ENCODE results near the gene BCL7A.

BCL7A gene

DNA sequence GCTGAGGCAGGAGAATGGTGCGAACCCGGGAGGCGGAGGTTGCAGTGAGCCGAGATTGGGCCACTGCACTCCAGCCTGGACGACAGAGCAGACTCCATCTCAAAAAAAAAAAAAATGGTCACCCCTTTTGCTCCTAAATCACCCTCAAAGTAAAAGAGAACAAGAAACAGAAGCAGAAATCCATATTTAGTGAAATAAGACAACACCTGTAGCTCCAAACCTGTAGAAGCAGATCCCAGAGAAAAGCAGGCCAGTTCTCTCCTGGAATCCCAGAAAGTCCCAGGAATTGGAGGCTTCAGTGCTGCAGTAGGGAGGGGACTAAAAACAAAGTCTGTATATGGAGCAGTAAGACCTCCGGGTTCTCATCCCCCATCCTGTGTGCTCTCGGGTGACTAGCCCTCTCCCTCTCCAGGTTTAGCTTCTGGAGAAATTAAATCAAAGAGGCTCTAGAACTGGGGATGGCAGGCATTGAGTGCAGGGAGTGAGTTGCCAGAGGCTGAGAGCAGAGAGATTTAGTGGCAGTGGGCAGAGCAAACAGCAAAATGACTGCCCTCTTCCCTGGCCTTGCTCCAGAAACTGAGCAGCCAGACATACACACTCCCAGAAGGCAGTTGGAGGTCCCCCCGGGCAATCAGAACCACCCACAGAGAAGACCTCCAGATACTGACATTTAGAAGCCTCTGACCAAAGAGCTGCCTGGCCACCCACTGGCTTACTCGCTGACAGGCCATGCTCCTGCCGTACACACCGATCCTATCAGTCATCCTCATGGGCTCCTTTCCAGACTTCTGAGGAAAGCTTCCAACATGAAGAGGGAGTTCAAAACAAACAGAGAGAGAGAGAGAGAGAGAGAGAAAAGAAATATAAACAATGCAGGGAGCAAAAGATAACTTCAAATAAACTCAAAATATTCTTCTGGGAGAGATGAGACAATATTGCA lies 50.6 kb downstream of the BCL7A start:
- Histone ChIP-seq H3K4me3 (ENCODE audit: low read depth, low read length) (no peak overlapping the region; the same call in 1 of the 2 replicates), H3K4me1 (ENCODE audit: control insufficient read depth, insufficient read depth, low read length) (peaks cover 8% of the 10 kb centered on the region; the same call in 1 of the 2 replicates), H3K27ac (ENCODE audit: low read depth, low read length) (no peak overlapping the region; the same call in 1 of the 2 replicates), H3K9me3 (ENCODE audit: control insufficient read depth, insufficient read depth, low read depth, low read length) (no peaks in the 10 kb centered on the region), H3K27me3 (ENCODE audit: control insufficient read depth, insufficient read depth, low read length) (no peaks in the 10 kb centered on the region), H3K9ac (ENCODE audit: low read length) (no peak overlapping the region), H3K36me3 (ENCODE audit: control insufficient read depth, insufficient read depth, low read length) (peaks cover 12% of the 10 kb centered on the region)

DNA sequence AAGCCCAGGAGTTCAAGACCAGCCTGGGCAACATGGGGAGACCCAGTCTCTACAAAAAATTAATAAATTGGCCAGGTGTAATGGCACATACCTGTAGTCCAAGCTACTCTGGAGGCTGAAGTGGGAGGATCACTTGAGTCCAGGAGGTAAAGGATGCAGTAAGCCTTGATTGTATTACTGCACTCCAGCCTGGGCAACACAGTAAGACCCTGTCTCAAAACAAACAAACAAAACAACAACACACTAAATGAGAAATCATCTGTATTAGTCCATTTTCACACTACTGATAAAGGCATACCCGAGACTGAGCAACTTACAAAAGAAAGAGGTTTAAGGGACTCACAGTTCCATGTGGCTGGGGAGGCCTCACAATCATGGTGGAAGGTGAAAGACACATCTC lies 52.1 kb downstream of the BCL7A start:
- Histone ChIP-seq H3K27me3 (ENCODE audit: control insufficient read depth, insufficient read depth, low read length) (no peaks in the 10 kb centered on the region), H3K27ac (ENCODE audit: low read depth, low read length) (no peak overlapping the region), H3K4me3 (ENCODE audit: low read depth, low read length) (no peak overlapping the region), H3K9ac (ENCODE audit: low read length) (no peak overlapping the region), H3K4me1 (ENCODE audit: control insufficient read depth, insufficient read depth, low read length) (peaks cover 8% of the 10 kb centered on the region; the same call in 1 of the 2 replicates), H3K36me3 (ENCODE audit: control insufficient read depth, insufficient read depth, low read length) (peaks cover 3% of the 10 kb centered on the region; the same call in 1 of the 2 replicates), H3K9me3 (ENCODE audit: control insufficient read depth, insufficient read depth, low read depth, low read length) (no peaks in the 10 kb centered on the region)

DNA sequence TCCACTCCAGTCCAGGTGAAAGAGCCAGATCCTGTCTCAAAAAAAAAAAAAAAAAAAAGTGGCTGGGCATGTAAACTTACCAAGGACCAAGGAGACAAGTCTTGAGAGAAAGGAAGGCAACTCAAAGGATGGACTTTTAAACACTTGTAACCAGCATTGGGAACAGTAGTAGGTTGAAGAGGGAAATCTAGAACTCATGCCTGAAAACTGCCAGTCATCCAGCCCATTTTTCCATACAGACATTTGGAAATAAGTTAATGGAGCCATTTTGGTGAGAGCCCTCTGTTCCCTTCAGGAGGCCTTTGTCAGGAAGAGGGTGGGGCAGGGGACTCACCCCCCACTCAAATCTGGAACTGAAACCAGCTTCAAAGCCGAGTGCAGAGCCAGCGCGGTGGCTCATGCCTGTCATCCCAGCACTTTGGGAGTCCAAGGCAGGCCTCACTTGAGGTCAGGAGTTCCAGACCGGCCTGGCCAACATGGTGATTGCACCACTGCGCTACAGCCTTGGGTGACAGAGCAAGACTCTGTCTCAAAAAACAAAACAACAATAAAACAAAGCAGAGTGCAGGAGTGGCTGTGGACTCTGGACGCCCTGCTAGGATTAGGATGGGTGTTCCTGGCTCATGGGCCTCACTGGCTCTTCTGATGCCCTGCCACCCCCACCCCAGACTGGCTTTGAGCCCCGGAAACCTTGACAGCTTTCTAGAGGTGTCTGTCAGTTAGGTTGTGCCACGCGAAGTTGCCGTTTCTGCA lies 55.2 kb downstream of the BCL7A start:
- no peaks in the 10 kb centered on the region for H3K36me3 ChIP-seq (ENCODE audit: control insufficient read depth, insufficient read depth, low read length)
- no peaks in the 10 kb centered on the region for H3K9me3 ChIP-seq (ENCODE audit: control insufficient read depth, insufficient read depth, low read depth, low read length)
- peaks cover 33% of the 10 kb centered on the region for H3K4me1 ChIP-seq (ENCODE audit: control insufficient read depth, insufficient read depth, low read length)
- H3K4me3 ChIP-seq (ENCODE audit: low read depth, low read length) = no peak overlapping the region
- peaks cover 14% of the 10 kb centered on the region for H3K27me3 ChIP-seq (ENCODE audit: control insufficient read depth, insufficient read depth, low read length)
- H3K9ac ChIP-seq (ENCODE audit: low read length) = no peak overlapping the region
- no peak overlapping the region for H3K27ac ChIP-seq (ENCODE audit: low read depth, low read length)

DNA sequence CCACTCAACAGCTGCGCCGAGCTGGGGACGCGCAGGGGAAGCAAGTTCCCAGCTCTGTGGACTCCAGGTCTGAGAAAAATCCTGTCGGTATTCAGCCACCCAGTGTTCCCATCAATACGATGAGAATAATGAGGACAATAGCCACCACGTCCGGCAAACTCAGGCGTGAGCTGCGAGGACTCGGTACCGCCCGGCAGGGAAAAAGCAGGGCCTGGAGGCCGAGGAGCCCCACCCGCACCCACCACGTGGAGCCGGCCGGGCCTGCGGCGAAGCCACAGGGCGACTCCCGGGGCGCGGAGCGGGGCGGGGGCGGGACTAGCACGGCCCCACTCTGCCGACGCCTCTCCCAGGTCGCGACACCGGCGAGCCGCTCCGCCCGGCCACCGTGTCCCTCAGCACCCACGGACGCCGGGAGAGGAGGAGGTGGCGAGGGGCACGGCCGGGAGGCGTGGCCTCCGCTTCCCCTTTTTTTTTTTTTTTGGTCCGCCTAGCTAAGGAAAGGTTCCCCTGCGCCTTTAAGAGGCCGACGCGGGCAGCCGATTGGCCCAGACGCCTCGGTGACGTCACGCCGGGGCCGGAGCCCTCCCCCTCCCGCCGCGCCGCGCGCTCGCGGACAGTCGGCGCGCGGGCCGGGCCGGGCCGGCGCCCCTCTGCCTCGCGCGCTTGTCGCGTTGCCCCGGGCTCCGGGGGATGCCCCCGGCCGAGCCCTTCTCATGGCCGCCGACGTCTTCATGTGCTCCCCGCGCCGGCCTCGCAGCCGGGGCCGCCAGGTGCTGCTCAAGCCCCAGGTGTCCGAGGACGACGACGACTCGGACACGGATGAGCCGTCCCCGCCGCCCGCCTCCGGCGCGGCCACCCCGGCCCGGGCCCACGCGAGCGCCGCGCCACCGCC lies 56.7 kb downstream of the BCL7A start, which contains the start of gene MLXIP:
MLXIP (plus strand) TSS at position 616 of the 892 bp plus-strand sequence; CDS start at position 714, 98 bp downstream.
- Histone ChIP-seq H3K4me1 (ENCODE audit: control insufficient read depth, insufficient read depth, low read length) (peaks cover 32% of the 10 kb centered on the region), H3K4me3 (ENCODE audit: low read depth, low read length) (peak within 1 kb of the TSS; percentile 63), H3K9ac (ENCODE audit: low read length) (peak within 1 kb of the TSS; percentile 73), H3K27me3 (ENCODE audit: control insufficient read depth, insufficient read depth, low read length) (peaks cover 14% of the 10 kb centered on the region), H3K36me3 (ENCODE audit: control insufficient read depth, insufficient read depth, low read length) (no peaks in the 10 kb centered on the region), H3K27ac (ENCODE audit: low read depth, low read length) (peak within 1 kb of the TSS; percentile 58; the same call in 1 of the 2 replicates), H3K9me3 (ENCODE audit: control insufficient read depth, insufficient read depth, low read depth, low read length) (no peaks in the 10 kb centered on the region)

DNA sequence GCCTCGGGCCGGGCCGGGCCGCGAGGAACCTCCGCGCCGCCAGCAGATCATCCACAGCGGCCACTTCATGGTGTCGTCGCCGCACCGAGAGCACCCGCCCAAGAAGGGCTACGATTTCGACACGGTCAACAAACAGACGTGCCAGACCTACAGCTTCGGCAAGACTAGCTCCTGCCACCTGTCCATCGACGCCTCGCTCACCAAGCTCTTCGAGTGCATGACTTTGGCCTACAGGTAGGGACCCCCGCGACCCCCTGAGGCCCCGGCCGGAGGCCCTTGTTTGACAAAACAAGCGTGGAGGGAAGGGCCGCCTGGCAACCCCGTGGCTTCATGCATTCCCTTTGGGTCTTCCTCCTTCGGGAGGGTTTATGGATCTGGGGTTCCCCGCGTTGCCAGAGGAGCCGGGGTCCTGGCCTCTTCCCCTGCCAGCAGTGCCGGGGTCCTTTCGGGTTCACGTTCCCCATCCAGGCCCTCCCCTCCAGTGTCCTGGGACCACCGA lies 57.4 kb downstream of the BCL7A start:
- no peak overlapping the region for H3K27ac ChIP-seq (ENCODE audit: low read depth, low read length)
- H3K4me1 ChIP-seq (ENCODE audit: control insufficient read depth, insufficient read depth, low read length) = peaks cover 32% of the 10 kb centered on the region
- H3K9me3 ChIP-seq (ENCODE audit: control insufficient read depth, insufficient read depth, low read depth, low read length) = no peaks in the 10 kb centered on the region
- H3K36me3 ChIP-seq (ENCODE audit: control insufficient read depth, insufficient read depth, low read length) = peaks cover 6% of the 10 kb centered on the region
- peaks cover 14% of the 10 kb centered on the region for H3K27me3 ChIP-seq (ENCODE audit: control insufficient read depth, insufficient read depth, low read length)
- H3K9ac ChIP-seq (ENCODE audit: low read length) = peak overlapping the region; percentile 73
- peak overlapping the region; percentile 63 for H3K4me3 ChIP-seq (ENCODE audit: low read depth, low read length)

DNA sequence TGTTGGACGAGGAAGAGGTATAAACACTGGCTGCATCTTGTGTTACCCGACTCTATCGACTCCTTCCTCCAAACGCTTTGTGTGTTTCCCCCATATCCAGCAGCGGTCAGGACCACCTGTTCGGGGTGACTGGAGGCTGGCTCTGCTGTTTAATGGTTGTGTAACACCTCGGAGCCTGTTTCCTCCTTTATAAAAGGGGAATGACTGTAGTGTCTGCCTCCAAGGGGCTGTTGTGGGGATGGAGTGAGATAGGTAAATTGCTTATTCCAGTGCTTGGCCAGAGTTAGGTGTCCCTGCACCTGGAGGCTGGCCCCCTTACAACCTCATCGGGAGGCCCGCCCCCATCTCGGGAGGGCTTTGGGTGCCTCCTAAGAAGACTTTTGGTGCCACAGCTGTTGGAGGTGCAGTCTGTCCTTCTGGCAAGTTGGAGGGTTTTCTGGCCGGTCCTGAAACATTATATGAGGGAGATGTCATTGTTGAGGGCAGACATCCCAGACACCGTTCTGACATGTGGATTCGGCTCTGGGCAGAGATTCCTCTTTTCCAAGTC lies 57.9 kb downstream of the BCL7A start:
- H3K9ac ChIP-seq (ENCODE audit: low read length) = peak overlapping the region; percentile 73
- H3K27ac ChIP-seq (ENCODE audit: low read depth, low read length) = no peak overlapping the region
- peak overlapping the region; percentile 63 for H3K4me3 ChIP-seq (ENCODE audit: low read depth, low read length)
- H3K4me1 ChIP-seq (ENCODE audit: control insufficient read depth, insufficient read depth, low read length) = peaks cover 32% of the 10 kb centered on the region
- peaks cover 14% of the 10 kb centered on the region for H3K27me3 ChIP-seq (ENCODE audit: control insufficient read depth, insufficient read depth, low read length)
- H3K36me3 ChIP-seq (ENCODE audit: control insufficient read depth, insufficient read depth, low read length) = peaks cover 8% of the 10 kb centered on the region
- no peaks in the 10 kb centered on the region for H3K9me3 ChIP-seq (ENCODE audit: control insufficient read depth, insufficient read depth, low read depth, low read length)

DNA sequence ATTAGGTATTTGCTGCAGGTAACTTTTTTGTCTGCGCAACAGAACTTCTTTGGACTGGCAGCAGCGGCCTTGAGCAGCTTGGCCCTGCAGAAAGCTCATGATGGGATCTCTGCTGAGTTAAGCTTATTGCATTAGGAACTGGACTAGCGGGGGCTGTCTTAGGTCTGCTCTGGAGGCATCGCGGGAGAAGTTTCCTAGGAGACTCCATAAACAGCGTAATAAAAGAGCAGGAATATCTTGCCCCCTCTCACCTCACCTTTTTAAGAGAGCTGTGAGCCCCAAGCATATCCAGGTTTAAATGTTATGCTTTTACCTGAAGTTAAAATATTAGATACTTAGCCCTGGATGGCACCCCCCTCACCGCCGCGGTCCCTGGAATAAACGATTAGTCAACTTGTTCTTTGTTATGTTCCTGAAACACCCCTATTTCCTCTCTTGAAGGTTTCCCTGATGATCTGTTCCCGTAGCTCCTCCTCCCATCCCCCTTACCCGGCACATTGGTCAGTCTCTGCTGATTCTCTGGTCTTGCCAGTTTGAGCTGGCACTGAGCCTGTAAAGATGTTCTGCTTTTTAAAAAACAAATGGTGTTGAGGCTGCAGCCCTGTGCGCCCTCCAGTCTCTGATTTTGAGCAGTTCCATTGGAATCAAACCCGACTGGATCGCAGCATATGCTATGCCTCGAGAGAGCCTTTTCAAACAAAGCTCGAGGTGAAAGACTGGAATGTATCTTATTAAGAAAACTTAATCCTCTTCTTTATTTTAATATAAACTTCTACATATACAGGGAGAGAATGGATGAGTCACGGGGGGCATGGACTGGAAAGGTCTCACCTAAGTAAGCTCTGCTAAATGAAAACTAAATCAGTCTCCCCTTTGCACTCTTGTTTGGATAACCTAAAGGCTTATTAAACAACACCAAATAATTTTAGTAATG lies 58.7 kb downstream of the BCL7A start:
- Histone ChIP-seq H3K9me3 (ENCODE audit: control insufficient read depth, insufficient read depth, low read depth, low read length) (no peaks in the 10 kb centered on the region), H3K36me3 (ENCODE audit: control insufficient read depth, insufficient read depth, low read length) (peaks cover 12% of the 10 kb centered on the region), H3K27me3 (ENCODE audit: control insufficient read depth, insufficient read depth, low read length) (peaks cover 14% of the 10 kb centered on the region), H3K27ac (ENCODE audit: low read depth, low read length) (0 out of 2 replicates have a peak overlapping the region, but pooled peaks have one; percentile 5), H3K4me3 (ENCODE audit: low read depth, low read length) (peak overlapping the region; percentile 63), H3K4me1 (ENCODE audit: control insufficient read depth, insufficient read depth, low read length) (peaks cover 32% of the 10 kb centered on the region), H3K9ac (ENCODE audit: low read length) (peak overlapping the region; percentile 73)

DNA sequence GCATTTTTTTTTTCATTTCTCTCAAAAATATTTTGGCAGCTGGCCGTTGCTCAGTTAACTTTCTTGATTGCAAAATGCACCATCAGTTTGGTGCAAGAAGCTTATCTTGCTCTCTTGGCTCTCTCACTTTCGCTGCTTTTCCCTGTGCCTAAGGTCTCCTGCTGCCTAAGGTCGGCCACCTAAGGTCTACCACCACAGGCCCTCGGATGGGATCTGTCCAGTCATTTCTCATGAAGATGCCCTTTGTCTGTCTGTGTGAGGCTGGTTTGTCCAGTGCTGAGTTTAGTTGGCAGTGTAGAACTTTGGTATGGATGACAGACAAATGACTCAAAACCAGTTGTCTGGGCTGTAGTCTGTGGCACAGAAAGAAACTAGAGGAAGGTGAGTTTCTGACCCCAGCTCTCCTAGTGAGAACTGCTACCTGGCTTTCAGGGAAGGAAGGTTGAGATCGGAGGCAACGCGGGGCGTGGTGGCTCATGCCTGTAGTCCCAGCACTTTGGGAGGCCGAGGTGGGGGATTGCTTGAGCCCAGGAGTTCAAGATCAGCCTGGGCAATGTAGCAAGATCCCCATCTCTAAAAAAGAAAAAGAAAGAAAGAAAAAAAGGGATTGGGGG lies 59.5 kb downstream of the BCL7A start:
- Histone ChIP-seq H3K4me3 (ENCODE audit: low read depth, low read length) (peak overlapping the region; percentile 63), H3K27me3 (ENCODE audit: control insufficient read depth, insufficient read depth, low read length) (peaks cover 14% of the 10 kb centered on the region), H3K36me3 (ENCODE audit: control insufficient read depth, insufficient read depth, low read length) (peaks cover 16% of the 10 kb centered on the region), H3K27ac (ENCODE audit: low read depth, low read length) (no peak overlapping the region), H3K4me1 (ENCODE audit: control insufficient read depth, insufficient read depth, low read length) (peaks cover 32% of the 10 kb centered on the region), H3K9me3 (ENCODE audit: control insufficient read depth, insufficient read depth, low read depth, low read length) (no peaks in the 10 kb centered on the region), H3K9ac (ENCODE audit: low read length) (no peak overlapping the region)

DNA sequence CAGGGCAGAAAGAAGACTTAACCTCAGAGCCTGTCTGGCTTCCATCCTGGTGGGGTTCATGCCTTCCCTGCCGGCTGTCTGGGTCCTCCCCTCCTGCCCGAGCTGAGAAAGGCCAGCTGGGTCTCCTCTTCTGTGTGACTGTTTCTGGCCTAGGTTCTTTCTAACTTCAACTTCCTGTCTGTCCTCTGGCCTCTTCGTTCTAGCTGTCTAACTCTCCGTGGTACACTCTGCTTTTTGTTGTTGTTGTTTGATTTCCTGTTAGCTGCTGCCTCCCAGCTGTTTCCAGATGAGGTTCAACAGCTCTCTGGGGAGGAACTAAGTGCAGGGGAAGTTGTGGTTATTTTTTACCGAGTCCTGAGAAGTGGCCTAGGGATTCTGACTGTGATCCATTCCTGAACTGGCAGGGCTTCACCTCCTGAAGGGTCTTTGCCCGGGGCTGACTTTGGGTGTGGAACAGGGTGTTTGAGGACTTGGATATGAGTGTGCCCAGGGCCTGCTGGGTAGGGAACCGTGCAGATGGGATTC lies 60.1 kb downstream of the BCL7A start:
- H3K27ac ChIP-seq (ENCODE audit: low read depth, low read length) = no peak overlapping the region
- H3K9ac ChIP-seq (ENCODE audit: low read length) = no peak overlapping the region
- H3K27me3 ChIP-seq (ENCODE audit: control insufficient read depth, insufficient read depth, low read length) = peaks cover 14% of the 10 kb centered on the region
- no peak overlapping the region; the same call in 1 of the 2 replicates for H3K4me3 ChIP-seq (ENCODE audit: low read depth, low read length)
- H3K36me3 ChIP-seq (ENCODE audit: control insufficient read depth, insufficient read depth, low read length) = peaks cover 16% of the 10 kb centered on the region
- no peaks in the 10 kb centered on the region for H3K9me3 ChIP-seq (ENCODE audit: control insufficient read depth, insufficient read depth, low read depth, low read length)
- H3K4me1 ChIP-seq (ENCODE audit: control insufficient read depth, insufficient read depth, low read length) = peaks cover 35% of the 10 kb centered on the region
